Gastroesophageal sphincter (tissue), 4 donors: Measurements from ENCODE around the gene SGPL1. TPM values are rescaled to one million over a fixed set of nuclear protein-coding genes. Genes with fewer than 3 reads are reported as not detected.

ENCODE experiments used
- ATAC-seq: fragments of 150-250 bp; one replicate; pipeline ENCODE4 v1.9.1; 2016; ENCODE audit warnings: mild to moderate bottlenecking, moderate library complexity
- H3K27ac ChIP-seq, 4 donors: fragments of 200-600 bp; sonication (generic) in 3 of 4; 1 replicate in 3 of 4; 2 replicates in 1 of 4; pipeline ENCODE4 v1.5.1; 2016 to 2019
- H3K27me3 ChIP-seq: fragments of 200-600 bp; sonication (generic); one replicate; pipeline ENCODE4 v1.5.1; 2019
- H3K36me3 ChIP-seq, 2 donors: fragments of 200-600 bp; sonication (generic); one replicate each; pipeline ENCODE4 v1.5.1; 2019; ENCODE audit warnings: control low read depth in 1 of 2
- H3K4me1 ChIP-seq, 3 donors: fragments of 200-600 bp; sonication (generic); 1 replicate in 2 of 3; 2 replicates in 1 of 3; pipeline ENCODE4 v1.5.1; 2016 to 2019; ENCODE audit warnings: control low read depth in 2 of 3
- H3K4me3 ChIP-seq, 2 donors: fragments of 200-600 bp; sonication (generic); one replicate each; pipeline ENCODE4 v1.5.1; 2019; ENCODE audit warnings: mild to moderate bottlenecking in 1 of 2, moderate library complexity in 1 of 2
- H3K9me3 ChIP-seq, 3 donors: fragments of 200-600 bp; sonication (generic); one replicate each; pipeline ENCODE4 v1.5.1; 2017 to 2019; ENCODE audit warnings: control low read depth in 2 of 3
- EP300 ChIP-seq: sonication (generic); formaldehyde crosslinking; IDR thresholded peaks from one replicate; pipeline ENCODE4 v1.6.1; 2017; ENCODE audit warnings: antibody characterized with exemption, mild to moderate bottlenecking
- POLR2A ChIP-seq, 2 donors: fragments of 450-650 bp; IDR thresholded peaks; one replicate each; pipeline ENCODE4 v1.6.1; 2017; ENCODE audit warnings: antibody characterized with exemption in 2 of 2, mild to moderate bottlenecking in 2 of 2, moderate library complexity in 1 of 2
- POLR2AphosphoS5 ChIP-seq: sonication (generic); formaldehyde crosslinking; IDR thresholded peaks from one replicate; pipeline ENCODE4 v1.6.1; 2017; ENCODE audit warnings: antibody characterized with exemption
- WGBS, 2 donors: methylation state at CpG; one replicate each; pipeline ENCODE4 v1.1.5; 2018; ENCODE audit warnings: low coverage in 1 of 2; 5-methylcytosine and 5-hydroxymethylcytosine counted together
- total RNA-seq, 4 donors: library from RNA; depleted of rRNA; stranded (reverse); fragments of >200 nt; gene quantifications; one replicate each; pipeline ENCODE4 v1.1.0, GENCODE V29; 2016
- TF ChIP-seq, protein P1 (sequence below), 4 experiments: fragments of 200-600 bp in 2 of 4; fragments of 450-650 bp in 2 of 4; sonication (generic) in 1 of 4; IDR thresholded peaks; one replicate each; pipeline ENCODE4 v1.5.1; 2017 to 2019; ENCODE audit warnings: antibody characterized with exemption in 4 of 4, mild to moderate bottlenecking in 2 of 4, moderate library complexity in 2 of 4

The SGPL1 gene
- total RNA-seq, 4 donors from 2014 or later = 23.0 to 28.1 (median 24.4) TPM

DNA sequence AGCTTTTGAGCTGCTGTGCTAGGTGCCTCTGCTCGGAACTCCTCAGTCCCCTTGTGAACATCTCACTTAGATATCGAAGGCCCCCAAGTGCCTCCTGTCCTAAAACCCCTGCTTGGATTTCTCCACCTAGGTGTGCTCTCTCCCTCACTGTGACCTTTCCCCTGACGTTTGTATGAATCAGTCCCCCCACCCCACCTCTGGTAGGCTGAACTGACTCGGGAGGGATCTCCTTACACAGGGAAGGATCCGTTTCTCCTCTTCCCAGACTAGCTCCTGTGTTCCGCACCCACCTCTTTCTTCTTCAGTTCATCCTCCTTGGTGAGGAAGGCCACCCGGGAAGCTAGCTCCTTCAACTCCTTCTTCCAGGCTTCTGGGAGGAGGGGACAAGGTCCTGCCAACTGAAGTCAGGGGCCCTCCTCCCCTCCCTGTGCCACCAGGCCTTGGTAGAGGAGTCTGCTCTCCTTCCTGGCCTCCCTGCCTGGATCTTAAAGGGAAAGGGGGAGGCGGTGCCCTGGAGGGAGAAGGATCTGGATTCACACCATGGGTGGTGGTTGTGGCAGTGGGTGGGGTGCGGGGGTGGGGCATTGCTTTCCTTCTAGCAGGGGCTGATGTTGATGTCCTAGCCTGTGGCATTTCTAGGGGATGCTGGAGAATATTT, 37.4 kb upstream of the SGPL1 start:
- Histone ChIP-seq H3K36me3 (no peaks in the 10 kb centered on the region), H3K27me3 (no peaks in the 10 kb centered on the region), H3K9me3 (no peaks in the 10 kb centered on the region), H3K27ac (no peak overlapping the region), H3K4me3 (no peak overlapping the region), H3K4me1 (no peaks in the 10 kb centered on the region)
- no peak for TF ChIP-seq EP300
- TF ChIP-seq POLR2A (IDR thresholded peaks at IDR 0.05) = no peak
- no peak for TF ChIP-seq POLR2AphosphoS5
- TF ChIP-seq, protein P1, sequence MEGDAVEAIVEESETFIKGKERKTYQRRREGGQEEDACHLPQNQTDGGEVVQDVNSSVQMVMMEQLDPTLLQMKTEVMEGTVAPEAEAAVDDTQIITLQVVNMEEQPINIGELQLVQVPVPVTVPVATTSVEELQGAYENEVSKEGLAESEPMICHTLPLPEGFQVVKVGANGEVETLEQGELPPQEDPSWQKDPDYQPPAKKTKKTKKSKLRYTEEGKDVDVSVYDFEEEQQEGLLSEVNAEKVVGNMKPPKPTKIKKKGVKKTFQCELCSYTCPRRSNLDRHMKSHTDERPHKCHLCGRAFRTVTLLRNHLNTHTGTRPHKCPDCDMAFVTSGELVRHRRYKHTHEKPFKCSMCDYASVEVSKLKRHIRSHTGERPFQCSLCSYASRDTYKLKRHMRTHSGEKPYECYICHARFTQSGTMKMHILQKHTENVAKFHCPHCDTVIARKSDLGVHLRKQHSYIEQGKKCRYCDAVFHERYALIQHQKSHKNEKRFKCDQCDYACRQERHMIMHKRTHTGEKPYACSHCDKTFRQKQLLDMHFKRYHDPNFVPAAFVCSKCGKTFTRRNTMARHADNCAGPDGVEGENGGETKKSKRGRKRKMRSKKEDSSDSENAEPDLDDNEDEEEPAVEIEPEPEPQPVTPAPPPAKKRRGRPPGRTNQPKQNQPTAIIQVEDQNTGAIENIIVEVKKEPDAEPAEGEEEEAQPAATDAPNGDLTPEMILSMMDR (IDR thresholded peaks at IDR 0.05) = no peak
- WGBS, 2 donors = 62 to 90% methylated on average over 3 to 5 of the region's 9 CpGs
- ATAC-seq = no peak

DNA sequence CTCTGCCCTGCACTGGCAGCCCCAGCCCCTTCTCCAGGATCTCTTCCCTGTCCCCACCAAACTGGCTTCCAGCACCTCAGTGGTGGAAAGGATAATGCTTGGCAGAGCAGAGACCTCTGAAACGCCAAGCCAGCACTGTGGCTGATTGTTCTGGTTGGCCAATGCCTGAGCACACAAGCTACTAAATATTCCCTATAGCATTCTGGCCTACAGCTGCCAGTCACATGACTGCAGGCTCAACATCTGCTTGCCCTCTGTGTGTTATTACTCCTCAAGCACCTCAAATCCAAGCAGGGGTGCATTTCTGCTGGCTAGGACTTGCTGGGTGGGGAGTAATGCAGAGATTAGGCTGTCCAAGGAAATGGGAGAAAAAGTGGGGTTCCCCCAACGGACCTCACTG, 36.7 kb upstream of the SGPL1 start:
- Histone ChIP-seq H3K27ac (no peak overlapping the region), H3K9me3 (no peaks in the 10 kb centered on the region), H3K4me3 (no peak overlapping the region), H3K27me3 (no peaks in the 10 kb centered on the region), H3K4me1 (no peaks in the 10 kb centered on the region), H3K36me3 (no peaks in the 10 kb centered on the region)
- 60% methylated on average over 1 of the region's 2 CpGs; no CpG with 5 or more reads in 1 of the 2 donors for WGBS, 2 donors
- no peak for ATAC-seq
- TF ChIP-seq, protein P1 (IDR thresholded peaks at IDR 0.05) = no peak
- TF ChIP-seq POLR2AphosphoS5 (no peak), EP300 (no peak), POLR2A (IDR thresholded peaks at IDR 0.05) (no peak)

DNA sequence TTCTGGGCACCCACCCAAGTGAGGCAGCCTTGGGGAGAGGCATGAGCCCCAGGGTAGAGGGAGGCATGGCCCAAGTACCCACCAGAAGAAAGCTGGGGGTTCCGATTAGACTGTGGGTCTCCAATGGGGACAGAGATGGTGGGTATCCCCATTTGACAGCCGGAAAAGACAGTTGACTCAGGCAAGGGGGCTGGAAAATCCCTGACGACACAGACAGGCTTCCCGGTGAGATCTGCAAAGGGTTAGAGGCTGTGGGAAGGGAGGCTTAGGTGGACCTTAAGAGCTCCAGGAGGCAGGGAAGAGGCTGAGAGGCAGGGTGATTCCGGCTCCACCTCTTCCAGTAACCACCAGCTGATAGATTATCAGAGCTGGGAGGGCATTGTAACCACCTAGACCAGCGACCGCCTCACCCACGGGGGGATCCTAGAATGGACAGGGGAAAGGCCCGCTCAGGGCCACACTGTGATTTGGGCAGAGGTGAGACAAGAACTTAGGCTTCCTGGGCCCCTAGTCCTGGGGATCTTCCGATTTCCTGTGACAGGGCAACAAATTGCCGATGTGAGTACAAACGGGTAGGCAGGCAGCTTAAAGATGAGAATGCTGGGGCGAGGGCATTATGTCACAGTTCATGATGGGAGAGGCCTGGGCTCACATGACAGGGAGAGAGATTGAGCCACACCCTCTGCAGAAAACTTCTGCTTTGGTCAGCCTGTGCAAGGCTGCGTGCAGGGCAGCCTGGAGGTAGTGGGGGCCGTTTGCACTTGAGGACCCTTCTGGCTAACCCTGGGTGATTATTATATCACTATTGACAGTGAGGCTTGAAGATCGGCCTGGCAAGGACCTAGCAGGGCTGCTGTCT, 36.0 kb upstream of the SGPL1 start:
- 87 to 93% methylated on average over 6 to 11 of the region's 16 CpGs for WGBS, 2 donors
- ATAC-seq = no peak
- H3K36me3 ChIP-seq = no peaks in the 10 kb centered on the region
- H3K4me3 ChIP-seq = no peak overlapping the region
- TF ChIP-seq POLR2AphosphoS5 = no peak
- no peak for TF ChIP-seq POLR2A (IDR thresholded peaks at IDR 0.05)
- TF ChIP-seq, protein P1 (IDR thresholded peaks at IDR 0.05) = no peak
- TF ChIP-seq EP300 = no peak
- H3K27me3 ChIP-seq = no peaks in the 10 kb centered on the region
- H3K27ac ChIP-seq = no peak overlapping the region
- H3K4me1 ChIP-seq = no peaks in the 10 kb centered on the region
- H3K9me3 ChIP-seq = no peaks in the 10 kb centered on the region

DNA sequence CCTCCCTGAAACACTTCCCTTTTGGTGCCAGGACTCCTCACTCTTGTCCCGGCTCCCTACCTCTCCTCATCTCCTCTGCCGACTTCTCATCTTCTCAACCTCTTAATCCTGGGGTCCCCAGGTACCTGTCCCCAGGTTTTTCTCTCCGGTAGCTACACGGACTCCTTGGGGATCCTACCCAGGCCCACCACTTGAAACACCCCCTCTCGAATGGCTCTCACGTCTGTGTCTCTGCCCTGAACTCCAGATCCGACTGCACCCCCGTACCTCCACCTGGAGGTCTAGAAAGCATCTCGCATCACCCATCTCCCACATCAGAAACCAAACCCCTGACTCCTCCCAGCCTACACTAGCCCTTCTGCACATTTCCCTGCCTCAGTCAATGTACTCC, 35.4 kb upstream of the SGPL1 start:
- H3K9me3 ChIP-seq = no peaks in the 10 kb centered on the region
- WGBS, 2 donors = 92 to 94% methylated on average over 2 to 9 of the region's 9 CpGs
- no peak overlapping the region for H3K27ac ChIP-seq
- no peaks in the 10 kb centered on the region for H3K36me3 ChIP-seq
- TF ChIP-seq POLR2A (IDR thresholded peaks at IDR 0.05) (no peak), POLR2AphosphoS5 (no peak), EP300 (no peak)
- TF ChIP-seq, protein P1 (IDR thresholded peaks at IDR 0.05) = no peak
- H3K4me1 ChIP-seq = no peaks in the 10 kb centered on the region
- no peaks in the 10 kb centered on the region for H3K27me3 ChIP-seq
- no peak overlapping the region for H3K4me3 ChIP-seq
- ATAC-seq = no peak

DNA sequence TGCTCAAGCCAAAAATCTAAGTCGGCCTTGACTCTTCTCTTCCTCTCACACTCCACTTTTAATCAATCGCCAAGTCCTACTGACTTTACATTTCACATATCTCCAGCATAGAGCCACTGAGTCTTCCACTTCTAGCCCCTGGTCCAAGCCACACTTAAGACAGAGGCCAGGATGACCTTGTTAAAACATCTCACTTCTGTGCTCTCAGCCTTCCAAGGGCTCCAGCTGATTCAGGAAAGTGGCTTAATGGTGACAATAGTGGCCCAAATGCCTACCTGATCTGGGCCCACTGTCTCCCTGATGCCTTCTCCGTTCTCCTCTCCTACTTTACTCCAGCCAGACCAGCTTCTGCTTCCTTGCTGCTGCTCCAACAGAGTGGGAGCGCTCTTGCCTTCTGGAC, 35.0 kb upstream of the SGPL1 start:
- Histone ChIP-seq H3K36me3 (no peaks in the 10 kb centered on the region), H3K27ac (no peak overlapping the region), H3K9me3 (no peaks in the 10 kb centered on the region), H3K27me3 (no peaks in the 10 kb centered on the region), H3K4me3 (no peak overlapping the region), H3K4me1 (no peaks in the 10 kb centered on the region)
- TF ChIP-seq, protein P1 (IDR thresholded peaks at IDR 0.05) = no peak
- TF ChIP-seq EP300 (no peak), POLR2AphosphoS5 (no peak), POLR2A (IDR thresholded peaks at IDR 0.05) (no peak)
- WGBS, 2 donors = 86 to 88% methylated on average over 1 to 4 of the region's 4 CpGs
- no peak for ATAC-seq
